HG02938 (cell line): Measurements from ENCODE around the gene C1orf87.

Source experiments
- ATAC-seq: cut with Tn5 transposase; IDR thresholded peaks from one replicate; pipeline ENCODE4 v1.9.1; 2021; ENCODE audit warnings: mild to moderate bottlenecking, moderate library complexity; ENCODE audit not compliant: unreplicated experiment

Gene C1orf87

DNA sequence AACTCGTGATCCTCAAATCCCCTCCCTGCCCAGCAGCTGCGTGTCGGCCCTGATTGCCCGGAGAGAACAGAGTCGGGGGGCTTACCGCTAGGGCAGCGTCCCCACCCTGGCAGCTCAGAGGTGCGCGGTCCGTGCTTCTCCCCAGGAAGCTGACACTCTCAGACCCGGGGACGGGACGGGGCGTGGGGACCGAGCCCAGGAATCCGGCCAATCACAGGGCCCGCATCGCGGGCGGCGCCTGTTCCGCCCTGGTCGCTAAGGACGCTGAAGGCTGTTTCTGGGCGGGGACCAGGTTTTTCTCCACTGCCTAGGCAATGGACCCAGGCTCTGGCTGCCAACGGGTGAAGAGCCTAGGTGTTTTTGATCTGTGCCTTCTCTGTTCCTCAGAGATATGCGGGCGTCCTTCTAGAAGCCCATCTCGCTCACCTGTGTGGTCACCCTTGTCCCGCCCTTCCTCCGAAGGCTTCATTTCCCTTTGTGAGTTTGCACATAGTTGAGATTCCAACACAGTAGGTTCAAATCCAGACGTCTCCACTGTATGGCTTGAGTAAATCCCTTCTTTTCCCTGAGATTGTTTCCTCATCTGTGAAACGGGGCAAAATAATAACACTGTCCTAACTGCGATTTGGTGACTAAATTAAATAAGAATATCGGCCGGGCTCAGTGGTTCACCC is at the start of gene C1orf87:
TSS of gene C1orf87 (minus strand) at position 166 of the 674 bp plus-strand sequence. CDS start 1,127 bp downstream, outside the sequence.
- no peak for ATAC-seq

- ATAC-seq, result no peak
Measured at GRCh38 chr1:60118085-60118484, 44.5 kb upstream of the C1orf87 start.

GRCh38 chr1:60114745-60115318 is 41.3 kb upstream of the C1orf87 start:
- no peak for ATAC-seq

GRCh38 chr1:60113596-60113995 is 40.0 kb upstream of the C1orf87 start:
- no peak for ATAC-seq

GRCh38 chr1:60113028-60113427 is 39.5 kb upstream of the C1orf87 start:
- no peak for ATAC-seq

DNA sequence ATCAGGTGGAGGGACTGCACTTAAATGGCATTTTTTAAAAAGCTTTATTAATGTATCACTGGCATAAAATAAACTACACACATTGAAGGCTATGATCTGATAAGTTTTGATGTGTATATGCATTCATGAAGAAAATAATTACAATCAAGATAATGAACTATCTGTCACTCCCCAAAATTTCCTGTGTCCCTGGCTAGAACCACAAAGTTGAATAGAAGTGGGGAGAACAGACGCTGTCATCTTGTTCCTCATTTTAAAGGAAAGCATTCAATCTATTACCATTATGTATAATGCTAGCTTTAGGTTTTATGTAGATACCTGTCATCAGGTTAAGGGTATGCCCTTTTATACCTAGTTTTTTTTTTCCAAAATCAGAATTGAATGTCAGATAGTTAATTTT is 38.1 kb upstream of the C1orf87 start:
- ATAC-seq, result no peak

DNA sequence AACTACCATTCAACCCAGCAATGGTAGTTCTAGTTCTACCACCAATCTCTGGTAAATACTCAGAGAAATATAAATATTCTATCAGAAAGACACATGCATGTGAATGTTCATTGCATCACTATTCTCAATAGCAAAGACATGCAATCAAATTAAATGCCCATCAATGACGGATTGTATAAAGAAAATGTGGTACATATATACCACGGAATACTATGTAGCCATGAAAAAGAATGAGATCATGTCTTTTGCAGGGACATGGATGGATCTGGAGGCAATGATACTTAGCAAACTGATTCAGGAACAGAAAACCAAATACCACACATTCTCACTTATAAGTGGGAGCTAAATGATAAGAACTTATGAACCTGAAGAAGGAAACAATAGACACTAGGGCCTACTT is 37.5 kb upstream of the C1orf87 start:
- ATAC-seq, result no peak

GRCh38 chr1:60108196-60108595 is 34.6 kb upstream of the C1orf87 start:
- no peak for ATAC-seq

GRCh38 chr1:60103186-60103585 is 29.6 kb upstream of the C1orf87 start:
- no peak for ATAC-seq

DNA sequence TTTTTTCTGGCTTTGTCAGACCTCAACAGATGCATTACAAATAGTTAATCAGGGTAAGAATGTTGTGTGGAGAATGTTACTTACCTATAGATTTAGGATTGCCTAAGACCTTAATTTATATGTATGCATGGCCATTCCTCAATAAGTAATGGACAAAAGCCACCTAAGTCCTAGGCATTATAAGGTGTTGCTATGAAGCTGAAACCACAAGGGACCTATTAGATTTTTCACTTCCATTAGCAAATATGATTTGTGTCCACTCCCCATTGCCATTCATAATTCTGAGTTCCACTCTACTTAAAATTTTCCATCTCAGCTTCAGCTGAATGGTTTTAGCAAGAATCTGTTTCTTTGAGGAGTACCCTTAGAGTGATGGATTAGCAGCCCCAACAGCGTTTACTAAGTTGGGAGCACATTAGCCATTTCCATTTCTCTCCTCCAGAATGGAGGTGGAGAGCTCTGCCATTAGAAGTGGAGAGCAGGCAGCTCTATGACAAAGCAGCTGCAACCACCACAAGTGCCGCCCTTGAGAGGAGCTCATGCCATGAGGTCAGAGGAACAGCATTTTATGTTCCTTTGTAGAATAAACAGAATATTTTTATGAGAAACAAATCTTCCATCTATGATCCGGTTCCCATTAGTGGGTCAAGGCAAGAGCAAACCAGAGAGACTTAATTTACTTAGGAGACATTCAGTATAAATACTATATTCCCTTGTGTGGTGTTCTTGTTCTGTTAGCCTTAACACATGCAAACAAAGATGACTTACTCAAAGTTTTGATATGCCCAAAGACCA is 28.9 kb upstream of the C1orf87 start:
- ATAC-seq, result no peak

DNA sequence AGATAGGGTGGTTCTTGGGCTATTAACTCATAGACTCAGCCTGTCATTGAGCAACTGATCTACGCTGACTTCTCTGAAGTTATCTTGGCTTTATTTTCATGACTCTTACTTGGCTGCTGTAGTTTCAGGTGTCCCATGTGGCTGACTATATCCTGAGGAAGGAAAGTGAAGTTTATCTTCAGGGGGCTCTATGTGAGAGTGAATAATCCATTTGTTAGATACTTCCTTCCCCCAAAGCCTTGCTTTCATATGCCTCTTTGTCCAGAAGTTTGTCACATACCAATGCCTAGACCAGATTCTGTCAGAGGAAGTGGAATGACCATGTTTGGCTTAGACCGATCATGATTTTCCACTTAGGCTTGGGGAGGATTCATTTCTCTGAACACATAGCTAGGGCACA is 27.9 kb upstream of the C1orf87 start:
- ATAC-seq, result no peak

DNA sequence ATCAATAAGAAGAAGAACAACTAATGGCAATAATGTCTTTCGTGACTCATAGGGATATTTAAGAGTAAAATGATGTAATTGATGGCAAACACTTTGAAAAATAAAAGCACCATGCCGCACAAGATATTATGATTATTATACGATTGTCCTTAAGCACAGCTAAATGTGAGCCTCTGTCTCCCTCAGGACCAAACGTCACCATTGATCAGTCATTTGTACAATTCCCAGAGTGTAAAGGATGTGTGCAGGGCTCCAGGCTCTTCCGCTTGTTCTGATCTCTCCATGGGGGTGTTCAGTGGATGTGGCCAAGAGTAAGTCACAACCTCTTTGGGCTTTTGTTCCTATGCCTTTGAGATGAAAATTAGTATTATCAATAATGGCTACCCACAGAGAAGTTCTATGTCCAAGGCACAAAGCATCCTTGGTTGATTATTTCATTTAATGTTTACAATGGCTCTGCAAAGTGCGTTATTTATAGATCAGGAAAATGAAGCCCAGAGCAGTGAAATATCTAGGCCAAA is 17.7 kb upstream of the C1orf87 start:
- ATAC-seq, result no peak

GRCh38 chr1:60090655-60091054 is 17.1 kb upstream of the C1orf87 start:
- no peak for ATAC-seq

- ATAC-seq, result no peak
Measured at GRCh38 chr1:60088620-60089155, 15.1 kb upstream of the C1orf87 start.

DNA sequence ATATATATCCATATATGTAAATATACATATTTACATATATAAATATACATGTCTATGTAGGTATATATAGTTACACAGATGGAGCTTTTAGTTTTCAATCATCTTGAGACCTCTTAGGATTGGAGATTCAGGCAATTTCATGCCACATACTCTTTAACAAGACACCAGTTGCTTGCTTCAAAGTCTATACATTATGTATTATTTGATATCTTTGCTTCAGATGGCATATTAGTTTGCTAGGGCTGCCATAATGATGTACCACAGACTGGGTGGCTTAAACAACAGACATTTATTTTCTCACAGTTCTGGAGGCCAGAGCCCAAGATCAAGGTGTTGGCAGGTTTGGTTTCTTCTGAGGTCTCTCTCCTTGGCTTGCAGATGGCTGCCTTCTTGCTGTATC is 14.1 kb upstream of the C1orf87 start:
- no peak for ATAC-seq

- ATAC-seq, result no peak
Measured at GRCh38 chr1:60078182-60078581, 4.6 kb upstream of the C1orf87 start.

- ATAC-seq, result no peak
Measured at GRCh38 chr1:60071296-60071695, 2.3 kb downstream of the C1orf87 start.

- ATAC-seq, result no peak
Measured at GRCh38 chr1:60069691-60070090, 3.9 kb downstream of the C1orf87 start.

DNA sequence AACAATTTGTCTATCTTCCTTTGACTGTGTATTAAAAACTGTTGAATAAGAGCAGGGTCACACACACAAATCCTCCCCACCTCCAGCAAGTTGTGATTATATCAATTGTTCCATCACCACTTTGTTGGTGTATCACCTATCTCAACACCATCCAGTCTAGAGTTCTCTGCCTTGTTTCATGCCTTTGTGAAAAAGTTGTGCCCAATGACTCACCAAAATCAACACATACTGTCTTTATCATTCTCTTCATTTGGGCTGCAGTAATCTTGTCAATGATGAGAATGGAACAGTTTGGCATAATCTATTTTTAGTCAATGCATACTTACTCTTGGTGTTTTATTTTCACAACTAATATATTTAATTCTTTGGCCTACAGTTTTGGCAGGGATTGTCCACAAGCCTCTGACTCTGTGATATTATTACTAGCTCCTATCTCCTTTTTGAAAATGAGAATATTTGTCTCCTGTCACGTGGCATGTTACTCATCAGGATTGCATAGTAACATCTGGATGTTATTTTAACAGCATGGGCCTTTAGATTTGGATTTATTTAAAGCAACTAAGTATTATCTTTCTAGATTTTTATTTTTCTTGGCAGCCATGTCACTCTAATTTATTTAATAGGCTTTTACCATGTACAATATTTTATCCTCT is 5.1 kb downstream of the C1orf87 start:
- ATAC-seq, result no peak

- no peak for ATAC-seq
Measured at GRCh38 chr1:60066001-60066400, 7.6 kb downstream of the C1orf87 start.

GRCh38 chr1:60065199-60065598 is 8.4 kb downstream of the C1orf87 start:
- ATAC-seq, result no peak
